HG03469 (cell line): ENCODE results near the gene NASP.

Source experiments
- ATAC-seq: cut with Tn5 transposase; IDR thresholded peaks from one replicate; pipeline ENCODE4 v1.9.1; 2021; ENCODE audit warnings: mild to moderate bottlenecking, moderate library complexity, moderate number of reproducible peaks; ENCODE audit not compliant: unreplicated experiment

NASP gene

DNA sequence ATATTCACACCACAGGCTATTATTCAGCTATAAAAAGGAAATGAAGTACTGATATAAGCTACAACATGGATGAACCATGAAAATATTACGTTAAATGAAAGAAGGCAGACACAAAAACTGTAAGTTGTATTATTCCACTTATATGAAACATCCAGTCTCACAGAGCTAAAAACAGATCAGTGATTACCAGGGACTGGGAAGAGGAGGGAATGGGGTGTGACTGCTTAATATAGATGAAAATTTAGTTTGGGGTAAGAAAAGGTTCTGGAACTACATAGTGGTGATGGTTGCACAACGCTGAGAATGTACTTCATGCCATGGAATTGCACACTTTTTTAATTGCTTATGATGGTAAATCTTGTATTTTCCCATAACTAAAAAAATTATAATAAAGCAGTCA lies 83.0 kb downstream of the NASP start:
- no peak for ATAC-seq

DNA sequence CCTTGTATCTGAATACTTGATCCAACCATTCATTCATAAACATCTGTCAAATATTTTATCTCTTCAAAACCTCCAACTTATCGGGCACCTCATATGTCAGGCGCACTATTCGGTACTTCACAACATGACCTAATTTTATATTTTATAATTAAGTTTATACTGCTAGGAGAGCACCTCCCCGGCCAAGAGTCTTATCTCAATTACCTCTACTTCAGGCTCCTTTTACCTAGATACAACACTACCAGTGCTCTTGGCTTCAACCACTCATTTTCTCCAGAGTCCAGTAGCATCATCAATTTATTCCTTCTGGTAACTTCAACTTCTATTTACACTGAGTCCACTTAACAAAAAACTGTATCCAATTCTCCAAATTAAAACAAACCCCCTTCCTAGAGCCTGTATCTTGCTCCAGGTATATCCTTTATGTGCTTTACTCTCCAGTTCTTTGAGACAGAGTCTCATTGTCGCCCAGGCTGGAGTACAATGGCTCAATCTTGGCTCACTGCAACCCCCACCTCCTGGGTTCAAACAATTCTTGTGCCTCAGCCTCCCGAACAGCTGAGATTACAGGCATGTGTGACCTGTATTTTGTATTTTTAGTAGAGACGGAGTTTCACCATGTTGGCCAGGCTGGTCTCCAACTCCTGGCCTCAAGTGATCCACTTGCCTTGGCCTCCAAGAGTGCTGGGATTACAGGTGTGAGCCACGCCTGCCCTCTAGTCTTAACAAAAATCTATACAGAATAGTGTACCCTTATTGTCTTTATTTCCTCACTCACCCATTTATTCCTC lies 83.7 kb downstream of the NASP start:
- ATAC-seq: no peak
